SK-N-SH (cell line): ENCODE results near the gene TEP1. TPM values are rescaled to one million over a fixed set of nuclear protein-coding genes. Genes with fewer than 3 reads are reported as not detected.

Experiments
- CTCF ChIA-PET: fragments of 300-600, 350-600 bp; formaldehyde crosslinking; extraction: SDS; loops from one replicate; lab custom pipeline; 2021; lab: Yijun Ruan, JAX
- POLR2A ChIA-PET: fragments of 350-600 bp; sonication (Branson Sonifier 250); formaldehyde crosslinking; extraction: SDS; loops from one replicate; lab custom pipeline; 2020; ENCODE audit warnings: antibody characterized with exemption, inconsistent platforms; lab: Yijun Ruan, JAX
- DNase-seq: peaks from one replicate; pipeline ENCODE4 v3.0.0; 2012
- H2AFZ ChIP-seq: fragments of 200-600 bp; sonication (generic); 2 replicates; pipeline ENCODE4 v1.8.1; 2016; ENCODE audit warnings: antibody characterized with exemption, mild to moderate bottlenecking, low read depth
- H3F3A ChIP-seq: fragments of 200-600 bp; sonication (generic); replicated peaks from 2 replicates; pipeline ENCODE3; 2016; ENCODE audit warnings: antibody characterized with exemption, mild to moderate bottlenecking; ENCODE audit not compliant: insufficient read depth
- H3K27ac ChIP-seq, 2 experiments: fragments of 200-500 bp in 1 of 2; fragments of 200-600 bp in 1 of 2; sonication (Bioruptor generic) in 1 of 2; sonication (generic), shearing (Covaris generic) in 1 of 2; 2 replicates each; pipeline versions ENCODE4 v1.5.1 to v1.6.1; 2014 to 2016; ENCODE audit warnings: low read depth in 2 of 2, inconsistent platforms in 1 of 2, low read length in 1 of 2, mild to moderate bottlenecking in 1 of 2, mixed read lengths in 1 of 2
- H3K27me3 ChIP-seq: fragments of 200-600 bp; sonication (generic), shearing (Covaris generic); 2 replicates; pipeline ENCODE4 v1.6.1; 2016; ENCODE audit warnings: mixed run types; ENCODE audit not compliant: insufficient read depth
- H3K36me3 ChIP-seq, 2 experiments: fragments of 200-500 bp in 1 of 2; fragments of 200-600 bp in 1 of 2; sonication (Bioruptor generic) in 1 of 2; sonication (generic) in 1 of 2; replicated peaks in 1 of 2; 2 replicates each; pipeline versions ENCODE3 to v1.5.1; 2014 to 2016; ENCODE audit warnings: low read length in 1 of 2, mild to moderate bottlenecking in 1 of 2; ENCODE audit not compliant: insufficient read depth in 2 of 2, control insufficient read depth in 1 of 2
- H3K4me1 ChIP-seq, 2 experiments: fragments of 200-500 bp in 1 of 2; fragments of 200-600 bp in 1 of 2; sonication (Bioruptor generic) in 1 of 2; sonication (generic), shearing (Covaris generic) in 1 of 2; 2 replicates each; pipeline versions ENCODE4 v1.5.1 to v1.6.1; 2014 to 2016; ENCODE audit warnings: low read depth in 1 of 2, low read length in 1 of 2, mixed run types in 1 of 2; ENCODE audit not compliant: insufficient read depth in 2 of 2, control insufficient read depth in 1 of 2
- H3K4me2 ChIP-seq: fragments of 200-600 bp; sonication (generic), shearing (Covaris generic); 2 replicates; pipeline ENCODE4 v1.6.1; 2017; ENCODE audit warnings: mixed run types
- H3K4me3 ChIP-seq, 2 experiments: fragments of 200-500 bp in 1 of 2; fragments of 200-600 bp in 1 of 2; sonication (Bioruptor generic) in 1 of 2; sonication (generic), shearing (Covaris generic) in 1 of 2; 2 replicates each; pipeline versions ENCODE4 v1.5.1 to v1.8.1; 2014 to 2016; ENCODE audit warnings: low read depth in 2 of 2, inconsistent platforms in 1 of 2, low read length in 1 of 2, mild to moderate bottlenecking in 1 of 2, mixed read lengths in 1 of 2, moderate library complexity in 1 of 2
- H3K79me2 ChIP-seq: fragments of 200-600 bp; sonication (generic); 2 replicates; pipeline ENCODE4 v1.8.1; 2017; ENCODE audit warnings: mild to moderate bottlenecking; ENCODE audit not compliant: insufficient read depth
- H3K9ac ChIP-seq: fragments of 200-600 bp; sonication (generic); 2 replicates; pipeline ENCODE4 v1.6.1; 2017; ENCODE audit warnings: mixed run types
- H3K9me2 ChIP-seq: fragments of 200-600 bp; sonication (generic); 2 replicates; pipeline ENCODE4 v1.6.1; 2017; ENCODE audit warnings: mixed run types
- H3K9me3 ChIP-seq: fragments of 200-600 bp; sonication (generic); 2 replicates; pipeline ENCODE4 v1.6.1; 2017; ENCODE audit warnings: mixed run types, mild to moderate bottlenecking, moderate library complexity
- H4K20me1 ChIP-seq: fragments of 200-600 bp; sonication (generic); 2 replicates; pipeline ENCODE4 v1.6.1; 2017; ENCODE audit warnings: mild to moderate bottlenecking, mixed run types; ENCODE audit not compliant: insufficient read depth
- CHD2 ChIP-seq: fragments of 150-350 bp; IDR thresholded peaks from 2 replicates; pipeline ENCODE4 v1.6.1; 2018; ENCODE audit warnings: low read length; ENCODE audit not compliant: partially characterized antibody
- ELF1 ChIP-seq: IDR thresholded peaks from 2 replicates; pipeline ENCODE4 v1.4.0; 2012
- EZH2phosphoT487 ChIP-seq: fragments of 200-600 bp; sonication (generic); IDR thresholded peaks from 2 replicates; pipeline ENCODE4 v1.6.1; 2017; ENCODE audit warnings: low read depth, mixed run types, mild to moderate bottlenecking, antibody characterized with exemption, moderate library complexity, borderline replicate concordance
- GABPA ChIP-seq: IDR thresholded peaks from 2 replicates; pipeline ENCODE4 v1.4.0; 2012; ENCODE audit warnings: low read depth, mild to moderate bottlenecking
- GATA2 ChIP-seq: sonication (generic); formaldehyde crosslinking; IDR thresholded peaks from 2 replicates; pipeline ENCODE4 v1.5.0; 2020; ENCODE audit warnings: mild to moderate bottlenecking, missing genetic modification reagents
- MXI1 ChIP-seq: IDR thresholded peaks from 2 replicates; pipeline ENCODE4 v1.6.1; 2012; ENCODE audit warnings: mild to moderate bottlenecking, low read depth, low read length, improper control_type of control experiment
- POLR2AphosphoS5 ChIP-seq: IDR thresholded peaks from 2 replicates; pipeline ENCODE4 v1.6.1; 2012; ENCODE audit warnings: low read depth, low read length
- RXRA ChIP-seq: IDR thresholded peaks from 2 replicates; pipeline ENCODE4 v1.4.0; 2012; ENCODE audit warnings: low read depth, mild to moderate bottlenecking, borderline replicate concordance
- TCF12 ChIP-seq: IDR thresholded peaks from 2 replicates; pipeline ENCODE4 v1.4.0; 2012
- YY1 ChIP-seq: IDR thresholded peaks from 2 replicates; pipeline ENCODE4 v1.4.0; 2012; ENCODE audit warnings: low read depth, mild to moderate bottlenecking
- WGBS: methylation state at CpG from one replicate; pipeline ENCODE4 v1.1.6; 2017; ENCODE audit warnings: low lambda C conversion rate; 5-methylcytosine and 5-hydroxymethylcytosine counted together
- polyA plus RNA-seq, 3 experiments: library from polyadenylated mRNA; depleted of rRNA; stranded (reverse); fragments of >200 nt; gene quantifications; 2 replicates each; pipeline ENCODE4 v1.2.3, GENCODE V29; 2012
- TF ChIP-seq, protein P1 (sequence below): fragments of 200-600 bp; sonication (generic); IDR thresholded peaks from 2 replicates; pipeline ENCODE4 v1.6.1; 2017; ENCODE audit warnings: antibody characterized with exemption, mild to moderate bottlenecking, moderate library complexity
- TF ChIP-seq, protein P2 (sequence below): fragments of 150-350 bp; IDR thresholded peaks from 2 replicates; pipeline ENCODE4 v1.6.1; 2017; ENCODE audit warnings: antibody characterized with exemption, low read length, low read depth, borderline replicate concordance
- TF ChIP-seq, protein P3 (sequence below): IDR thresholded peaks from 2 replicates; pipeline ENCODE4 v1.4.0; 2012; ENCODE audit warnings: low read depth, borderline replicate concordance
- TF ChIP-seq, protein P4 (sequence below): IDR thresholded peaks from 2 replicates; pipeline ENCODE4 v1.6.1; 2012; ENCODE audit warnings: mild to moderate bottlenecking, low read depth, low read length, moderate library complexity
- TF ChIP-seq, protein P5 (sequence below): IDR thresholded peaks from 2 replicates; pipeline ENCODE4; 2012

TEP1 gene
- polyA plus RNA-seq, 1 of the 3 experiments (the other 2 are of a cell fraction), result 12.1 TPM

DNA sequence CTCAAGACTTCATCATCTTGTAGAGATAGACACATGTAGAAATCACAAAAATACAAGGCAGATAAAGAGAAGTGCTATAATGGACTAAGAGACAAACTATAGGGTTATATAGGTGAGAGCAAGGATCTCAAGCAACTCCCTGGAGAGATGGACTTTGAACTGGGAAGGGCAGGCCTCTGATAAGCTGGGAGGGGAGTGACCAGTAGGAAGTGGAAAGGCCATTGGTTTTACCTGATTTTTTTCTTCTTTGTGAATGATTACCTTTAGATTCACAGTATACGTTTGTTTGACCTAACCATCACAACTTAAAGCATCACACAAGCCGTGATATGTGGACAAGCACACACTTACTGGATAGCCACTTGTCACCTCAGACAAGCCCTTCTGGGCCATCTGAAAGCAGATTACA, 5.2 kb upstream of the TEP1 start:
- POLR2A ChIA-PET, result no interaction called here

DNA sequence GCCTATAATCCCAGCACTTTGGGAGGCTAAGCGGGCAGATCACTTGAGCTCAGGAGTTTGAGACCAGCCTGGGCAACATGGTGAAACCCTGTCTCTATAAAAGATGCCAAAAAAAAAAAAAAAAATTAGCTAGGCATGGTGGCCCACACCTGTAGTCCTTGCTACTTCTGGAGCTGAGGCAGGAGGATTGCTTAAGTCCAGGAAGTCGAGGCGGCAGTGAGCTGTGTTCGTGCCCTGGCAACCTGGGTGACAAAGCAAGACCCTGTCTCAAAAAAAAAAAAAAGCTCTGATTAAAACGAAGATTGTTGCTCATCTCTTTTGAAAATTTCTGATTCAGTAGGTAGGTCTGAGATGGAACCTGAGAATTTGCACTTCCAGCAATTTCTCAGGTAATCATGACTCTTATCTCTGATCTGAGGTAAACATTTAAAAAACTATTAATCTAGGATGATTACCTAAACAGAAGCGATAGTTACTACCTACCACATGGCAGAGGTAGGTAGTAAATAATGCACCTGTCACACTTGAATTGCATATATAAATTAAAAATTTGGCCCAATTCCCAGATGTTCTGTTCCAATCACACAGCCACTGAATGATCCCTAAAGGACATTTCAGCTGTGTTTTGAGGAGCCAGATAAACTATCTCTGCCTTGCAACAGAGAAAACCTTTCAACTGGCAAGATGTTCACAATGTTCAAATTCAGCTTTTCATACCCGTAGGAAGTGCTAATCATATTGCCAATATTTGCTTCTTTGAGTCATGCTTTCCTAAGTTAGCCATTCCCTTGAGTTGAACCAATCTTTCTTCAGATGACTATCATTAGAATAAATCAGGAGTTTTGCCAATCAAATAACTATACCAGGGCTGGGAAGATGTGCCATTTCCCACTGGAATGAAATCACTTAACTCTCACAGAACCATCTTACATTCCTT, 4.2 kb upstream of the TEP1 start:
- Histone ChIP-seq H3K9ac (no peak overlapping the region), H4K20me1 (no peaks in the 10 kb centered on the region), H3K4me2 (no peak overlapping the region), H3K36me3 (no peaks in the 10 kb centered on the region), H3K27ac (no peak overlapping the region), H3K9me3 (no peaks in the 10 kb centered on the region), H2AFZ (no peak overlapping the region), H3F3A (peaks cover 11% of the 10 kb centered on the region), H3K9me2 (no peaks in the 10 kb centered on the region), H3K4me3 (no peak overlapping the region), H3K79me2 (peaks cover 3% of the 10 kb centered on the region; the same call in 1 of the 2 replicates), H3K27me3 (no peaks in the 10 kb centered on the region; the same call in 1 of the 2 replicates), H3K4me1 (peaks cover 0 to 7% of the 10 kb centered on the region in 2 experiments; a peak in 2 of 4 replicates)
- TF ChIP-seq, protein P1, sequence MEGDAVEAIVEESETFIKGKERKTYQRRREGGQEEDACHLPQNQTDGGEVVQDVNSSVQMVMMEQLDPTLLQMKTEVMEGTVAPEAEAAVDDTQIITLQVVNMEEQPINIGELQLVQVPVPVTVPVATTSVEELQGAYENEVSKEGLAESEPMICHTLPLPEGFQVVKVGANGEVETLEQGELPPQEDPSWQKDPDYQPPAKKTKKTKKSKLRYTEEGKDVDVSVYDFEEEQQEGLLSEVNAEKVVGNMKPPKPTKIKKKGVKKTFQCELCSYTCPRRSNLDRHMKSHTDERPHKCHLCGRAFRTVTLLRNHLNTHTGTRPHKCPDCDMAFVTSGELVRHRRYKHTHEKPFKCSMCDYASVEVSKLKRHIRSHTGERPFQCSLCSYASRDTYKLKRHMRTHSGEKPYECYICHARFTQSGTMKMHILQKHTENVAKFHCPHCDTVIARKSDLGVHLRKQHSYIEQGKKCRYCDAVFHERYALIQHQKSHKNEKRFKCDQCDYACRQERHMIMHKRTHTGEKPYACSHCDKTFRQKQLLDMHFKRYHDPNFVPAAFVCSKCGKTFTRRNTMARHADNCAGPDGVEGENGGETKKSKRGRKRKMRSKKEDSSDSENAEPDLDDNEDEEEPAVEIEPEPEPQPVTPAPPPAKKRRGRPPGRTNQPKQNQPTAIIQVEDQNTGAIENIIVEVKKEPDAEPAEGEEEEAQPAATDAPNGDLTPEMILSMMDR, result no peak
- TF ChIP-seq ELF1 (no peak), GABPA (no peak), MXI1 (no peak), POLR2AphosphoS5 (no peak), CHD2 (no peak), YY1 (no peak), GATA2 (CRISPR knock-in tag) (no peak), EZH2phosphoT487 (no peak), TCF12 (no peak)
- TF ChIP-seq, protein P2, sequence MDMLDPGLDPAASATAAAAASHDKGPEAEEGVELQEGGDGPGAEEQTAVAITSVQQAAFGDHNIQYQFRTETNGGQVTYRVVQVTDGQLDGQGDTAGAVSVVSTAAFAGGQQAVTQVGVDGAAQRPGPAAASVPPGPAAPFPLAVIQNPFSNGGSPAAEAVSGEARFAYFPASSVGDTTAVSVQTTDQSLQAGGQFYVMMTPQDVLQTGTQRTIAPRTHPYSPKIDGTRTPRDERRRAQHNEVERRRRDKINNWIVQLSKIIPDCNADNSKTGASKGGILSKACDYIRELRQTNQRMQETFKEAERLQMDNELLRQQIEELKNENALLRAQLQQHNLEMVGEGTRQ, result no peak
- TF ChIP-seq, protein P3, sequence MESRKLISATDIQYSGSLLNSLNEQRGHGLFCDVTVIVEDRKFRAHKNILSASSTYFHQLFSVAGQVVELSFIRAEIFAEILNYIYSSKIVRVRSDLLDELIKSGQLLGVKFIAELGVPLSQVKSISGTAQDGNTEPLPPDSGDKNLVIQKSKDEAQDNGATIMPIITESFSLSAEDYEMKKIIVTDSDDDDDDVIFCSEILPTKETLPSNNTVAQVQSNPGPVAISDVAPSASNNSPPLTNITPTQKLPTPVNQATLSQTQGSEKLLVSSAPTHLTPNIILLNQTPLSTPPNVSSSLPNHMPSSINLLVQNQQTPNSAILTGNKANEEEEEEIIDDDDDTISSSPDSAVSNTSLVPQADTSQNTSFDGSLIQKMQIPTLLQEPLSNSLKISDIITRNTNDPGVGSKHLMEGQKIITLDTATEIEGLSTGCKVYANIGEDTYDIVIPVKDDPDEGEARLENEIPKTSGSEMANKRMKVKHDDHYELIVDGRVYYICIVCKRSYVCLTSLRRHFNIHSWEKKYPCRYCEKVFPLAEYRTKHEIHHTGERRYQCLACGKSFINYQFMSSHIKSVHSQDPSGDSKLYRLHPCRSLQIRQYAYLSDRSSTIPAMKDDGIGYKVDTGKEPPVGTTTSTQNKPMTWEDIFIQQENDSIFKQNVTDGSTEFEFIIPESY, result no peak
- TF ChIP-seq, protein P4, sequence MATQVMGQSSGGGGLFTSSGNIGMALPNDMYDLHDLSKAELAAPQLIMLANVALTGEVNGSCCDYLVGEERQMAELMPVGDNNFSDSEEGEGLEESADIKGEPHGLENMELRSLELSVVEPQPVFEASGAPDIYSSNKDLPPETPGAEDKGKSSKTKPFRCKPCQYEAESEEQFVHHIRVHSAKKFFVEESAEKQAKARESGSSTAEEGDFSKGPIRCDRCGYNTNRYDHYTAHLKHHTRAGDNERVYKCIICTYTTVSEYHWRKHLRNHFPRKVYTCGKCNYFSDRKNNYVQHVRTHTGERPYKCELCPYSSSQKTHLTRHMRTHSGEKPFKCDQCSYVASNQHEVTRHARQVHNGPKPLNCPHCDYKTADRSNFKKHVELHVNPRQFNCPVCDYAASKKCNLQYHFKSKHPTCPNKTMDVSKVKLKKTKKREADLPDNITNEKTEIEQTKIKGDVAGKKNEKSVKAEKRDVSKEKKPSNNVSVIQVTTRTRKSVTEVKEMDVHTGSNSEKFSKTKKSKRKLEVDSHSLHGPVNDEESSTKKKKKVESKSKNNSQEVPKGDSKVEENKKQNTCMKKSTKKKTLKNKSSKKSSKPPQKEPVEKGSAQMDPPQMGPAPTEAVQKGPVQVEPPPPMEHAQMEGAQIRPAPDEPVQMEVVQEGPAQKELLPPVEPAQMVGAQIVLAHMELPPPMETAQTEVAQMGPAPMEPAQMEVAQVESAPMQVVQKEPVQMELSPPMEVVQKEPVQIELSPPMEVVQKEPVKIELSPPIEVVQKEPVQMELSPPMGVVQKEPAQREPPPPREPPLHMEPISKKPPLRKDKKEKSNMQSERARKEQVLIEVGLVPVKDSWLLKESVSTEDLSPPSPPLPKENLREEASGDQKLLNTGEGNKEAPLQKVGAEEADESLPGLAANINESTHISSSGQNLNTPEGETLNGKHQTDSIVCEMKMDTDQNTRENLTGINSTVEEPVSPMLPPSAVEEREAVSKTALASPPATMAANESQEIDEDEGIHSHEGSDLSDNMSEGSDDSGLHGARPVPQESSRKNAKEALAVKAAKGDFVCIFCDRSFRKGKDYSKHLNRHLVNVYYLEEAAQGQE, result no peak
- TF ChIP-seq, protein P5, sequence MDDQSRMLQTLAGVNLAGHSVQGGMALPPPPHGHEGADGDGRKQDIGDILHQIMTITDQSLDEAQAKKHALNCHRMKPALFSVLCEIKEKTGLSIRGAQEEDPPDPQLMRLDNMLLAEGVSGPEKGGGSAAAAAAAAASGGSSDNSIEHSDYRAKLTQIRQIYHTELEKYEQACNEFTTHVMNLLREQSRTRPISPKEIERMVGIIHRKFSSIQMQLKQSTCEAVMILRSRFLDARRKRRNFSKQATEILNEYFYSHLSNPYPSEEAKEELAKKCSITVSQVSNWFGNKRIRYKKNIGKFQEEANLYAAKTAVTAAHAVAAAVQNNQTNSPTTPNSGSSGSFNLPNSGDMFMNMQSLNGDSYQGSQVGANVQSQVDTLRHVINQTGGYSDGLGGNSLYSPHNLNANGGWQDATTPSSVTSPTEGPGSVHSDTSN, result no peak
- POLR2A ChIA-PET, result no interaction called here
- CTCF ChIA-PET, result interaction anchor here (0.9 kb wide), 1 partner anchor 13 kb away, joined by 3 read pairs; no protein-coding TSS in a partner anchor
- WGBS, result 61% methylated on average over 7 of the region's 7 CpGs
- DNase-seq, result no peak

More for the DNA sequence above, 5.2 kb upstream of the TEP1 start:
- no peaks in the 10 kb centered on the region for H3K9me2 ChIP-seq
- no peak for DNase-seq
- H3K27me3 ChIP-seq, result no peaks in the 10 kb centered on the region; the same call in 1 of the 2 replicates
- H3K36me3 ChIP-seq, result no peaks in the 10 kb centered on the region
- no peaks in the 10 kb centered on the region for H4K20me1 ChIP-seq
- no peak for TF ChIP-seq RXRA
- peaks cover 7% of the 10 kb centered on the region for H3F3A ChIP-seq
- CTCF ChIA-PET, result no interaction called here
- H3K27ac ChIP-seq, result no peak overlapping the region
- peaks cover 0 to 7% of the 10 kb centered on the region in 2 experiments; a peak in 2 of 4 replicates for H3K4me1 ChIP-seq
- no peak overlapping the region for H3K4me2 ChIP-seq
- no peak overlapping the region for H2AFZ ChIP-seq
- H3K79me2 ChIP-seq, result no peaks in the 10 kb centered on the region
- no peak overlapping the region for H3K9ac ChIP-seq
- H3K4me3 ChIP-seq, result no peak overlapping the region
- no peaks in the 10 kb centered on the region for H3K9me3 ChIP-seq
- 83% methylated on average over 2 of the region's 2 CpGs for WGBS
